Stimulated activated CD4-positive, alpha-beta T cell treated with anti-CD3 and anti-CD28 coated beads, Interleukin-12 subunit alpha, Interleukin-12 subunit beta, amount 100 ng/mL, for 48 hours (primary cell): ENCODE data around the gene CLPTM1.
A peak's percentile ranks its signal among the peaks of the same experiment; 100 is the strongest.
"Not testable (repeated sequence)": the region's sequence is repeated elsewhere in the genome, so short reads cannot be mapped to it uniquely, and the experiment has no call there.

Source experiments
- DNase-seq, 3 donors: peaks; one replicate each; pipeline ENCODE4 v3.0.0-alpha.2; 2020; ENCODE audit warnings: low read depth in 2 of 3, low spot score in 1 of 3

Gene CLPTM1, protein sequence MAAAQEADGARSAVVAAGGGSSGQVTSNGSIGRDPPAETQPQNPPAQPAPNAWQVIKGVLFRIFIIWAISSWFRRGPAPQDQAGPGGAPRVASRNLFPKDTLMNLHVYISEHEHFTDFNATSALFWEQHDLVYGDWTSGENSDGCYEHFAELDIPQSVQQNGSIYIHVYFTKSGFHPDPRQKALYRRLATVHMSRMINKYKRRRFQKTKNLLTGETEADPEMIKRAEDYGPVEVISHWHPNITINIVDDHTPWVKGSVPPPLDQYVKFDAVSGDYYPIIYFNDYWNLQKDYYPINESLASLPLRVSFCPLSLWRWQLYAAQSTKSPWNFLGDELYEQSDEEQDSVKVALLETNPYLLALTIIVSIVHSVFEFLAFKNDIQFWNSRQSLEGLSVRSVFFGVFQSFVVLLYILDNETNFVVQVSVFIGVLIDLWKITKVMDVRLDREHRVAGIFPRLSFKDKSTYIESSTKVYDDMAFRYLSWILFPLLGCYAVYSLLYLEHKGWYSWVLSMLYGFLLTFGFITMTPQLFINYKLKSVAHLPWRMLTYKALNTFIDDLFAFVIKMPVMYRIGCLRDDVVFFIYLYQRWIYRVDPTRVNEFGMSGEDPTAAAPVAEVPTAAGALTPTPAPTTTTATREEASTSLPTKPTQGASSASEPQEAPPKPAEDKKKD

DNA sequence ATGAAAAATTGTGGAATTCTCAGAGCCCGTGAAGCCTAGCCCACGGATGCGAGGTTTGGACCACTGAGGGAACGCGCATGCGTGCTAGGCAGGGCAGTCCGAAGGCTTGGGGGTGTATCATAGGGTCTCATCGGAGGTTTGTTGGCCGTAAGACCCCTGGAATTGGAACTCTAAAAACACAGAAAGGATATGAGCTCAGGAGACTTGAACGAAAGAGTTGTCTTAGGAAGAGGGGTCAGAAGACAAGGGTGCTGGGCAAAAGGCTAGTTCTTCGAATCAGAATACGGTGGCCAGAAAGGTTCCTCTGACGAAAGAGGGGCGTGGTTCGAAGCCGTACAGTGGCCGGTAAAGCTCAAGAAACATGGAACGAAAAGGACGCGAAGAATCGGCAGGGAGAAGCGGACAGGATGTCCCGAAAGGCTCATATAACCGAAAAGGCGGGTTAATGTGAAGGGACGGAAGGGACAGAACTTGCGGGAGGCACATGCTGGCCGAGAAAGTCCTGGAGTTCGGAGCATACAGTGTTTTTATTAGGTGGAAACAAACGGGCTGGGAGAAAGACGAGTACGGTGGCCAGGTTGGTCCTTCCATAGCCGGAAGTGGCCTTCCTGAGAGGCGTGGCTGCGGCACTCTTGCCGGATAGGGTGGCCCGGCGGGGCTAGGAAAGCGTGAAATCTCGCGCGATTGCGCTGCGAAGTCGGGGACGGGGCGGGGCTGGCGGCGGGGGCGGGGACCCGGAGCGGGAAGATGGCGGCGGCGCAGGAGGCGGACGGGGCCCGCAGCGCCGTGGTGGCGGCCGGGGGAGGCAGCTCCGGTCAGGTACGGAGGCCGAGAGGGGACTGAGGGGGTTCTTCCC lies at the start of gene CLPTM1:
TSS of gene CLPTM1 (plus strand) at position 732 of the 856 bp plus-strand sequence. CDS start at position 748, 16 bp downstream.
- DNase-seq = peak; percentile 94 to 96 (median 96)

DNA sequence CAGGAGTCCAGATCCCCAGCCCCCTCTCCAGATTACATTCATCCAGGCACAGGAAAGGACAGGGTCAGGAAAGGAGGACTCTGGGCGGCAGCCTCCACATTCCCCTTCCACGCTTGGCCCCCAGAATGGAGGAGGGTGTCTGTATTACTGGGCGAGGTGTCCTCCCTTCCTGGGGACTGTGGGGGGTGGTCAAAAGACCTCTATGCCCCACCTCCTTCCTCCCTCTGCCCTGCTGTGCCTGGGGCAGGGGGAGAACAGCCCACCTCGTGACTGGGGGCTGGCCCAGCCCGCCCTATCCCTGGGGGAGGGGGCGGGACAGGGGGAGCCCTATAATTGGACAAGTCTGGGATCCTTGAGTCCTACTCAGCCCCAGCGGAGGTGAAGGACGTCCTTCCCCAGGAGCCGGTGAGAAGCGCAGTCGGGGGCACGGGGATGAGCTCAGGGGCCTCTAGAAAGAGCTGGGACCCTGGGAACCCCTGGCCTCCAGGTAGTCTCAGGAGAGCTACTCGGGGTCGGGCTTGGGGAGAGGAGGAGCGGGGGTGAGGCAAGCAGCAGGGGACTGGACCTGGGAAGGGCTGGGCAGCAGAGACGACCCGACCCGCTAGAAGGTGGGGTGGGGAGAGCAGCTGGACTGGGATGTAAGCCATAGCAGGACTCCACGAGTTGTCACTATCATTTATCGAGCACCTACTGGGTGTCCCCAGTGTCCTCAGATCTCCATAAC lies 49.6 kb upstream of the CLPTM1 start, which contains the start of gene APOE:
TSS of gene APOE (plus strand) at position 360 of the 724 bp plus-strand sequence. CDS start 829 bp downstream, outside the sequence.
- no peak for DNase-seq

DNA sequence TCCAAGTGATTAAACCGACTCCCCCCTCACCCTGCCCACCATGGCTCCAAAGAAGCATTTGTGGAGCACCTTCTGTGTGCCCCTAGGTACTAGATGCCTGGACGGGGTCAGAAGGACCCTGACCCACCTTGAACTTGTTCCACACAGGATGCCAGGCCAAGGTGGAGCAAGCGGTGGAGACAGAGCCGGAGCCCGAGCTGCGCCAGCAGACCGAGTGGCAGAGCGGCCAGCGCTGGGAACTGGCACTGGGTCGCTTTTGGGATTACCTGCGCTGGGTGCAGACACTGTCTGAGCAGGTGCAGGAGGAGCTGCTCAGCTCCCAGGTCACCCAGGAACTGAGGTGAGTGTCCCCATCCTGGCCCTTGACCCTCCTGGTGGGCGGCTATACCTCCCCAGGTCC lies 47.6 kb upstream of the CLPTM1 start:
- DNase-seq = no peak

DNA sequence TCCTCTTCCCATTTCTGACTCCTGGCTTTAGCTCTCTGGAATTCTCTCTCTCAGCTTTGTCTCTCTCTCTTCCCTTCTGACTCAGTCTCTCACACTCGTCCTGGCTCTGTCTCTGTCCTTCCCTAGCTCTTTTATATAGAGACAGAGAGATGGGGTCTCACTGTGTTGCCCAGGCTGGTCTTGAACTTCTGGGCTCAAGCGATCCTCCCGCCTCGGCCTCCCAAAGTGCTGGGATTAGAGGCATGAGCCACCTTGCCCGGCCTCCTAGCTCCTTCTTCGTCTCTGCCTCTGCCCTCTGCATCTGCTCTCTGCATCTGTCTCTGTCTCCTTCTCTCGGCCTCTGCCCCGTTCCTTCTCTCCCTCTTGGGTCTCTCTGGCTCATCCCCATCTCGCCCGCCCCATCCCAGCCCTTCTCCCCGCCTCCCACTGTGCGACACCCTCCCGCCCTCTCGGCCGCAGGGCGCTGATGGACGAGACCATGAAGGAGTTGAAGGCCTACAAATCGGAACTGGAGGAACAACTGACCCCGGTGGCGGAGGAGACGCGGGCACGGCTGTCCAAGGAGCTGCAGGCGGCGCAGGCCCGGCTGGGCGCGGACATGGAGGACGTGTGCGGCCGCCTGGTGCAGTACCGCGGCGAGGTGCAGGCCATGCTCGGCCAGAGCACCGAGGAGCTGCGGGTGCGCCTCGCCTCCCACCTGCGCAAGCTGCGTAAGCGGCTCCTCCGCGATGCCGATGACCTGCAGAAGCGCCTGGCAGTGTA lies 46.9 kb upstream of the CLPTM1 start:
- no peak for DNase-seq

DNA sequence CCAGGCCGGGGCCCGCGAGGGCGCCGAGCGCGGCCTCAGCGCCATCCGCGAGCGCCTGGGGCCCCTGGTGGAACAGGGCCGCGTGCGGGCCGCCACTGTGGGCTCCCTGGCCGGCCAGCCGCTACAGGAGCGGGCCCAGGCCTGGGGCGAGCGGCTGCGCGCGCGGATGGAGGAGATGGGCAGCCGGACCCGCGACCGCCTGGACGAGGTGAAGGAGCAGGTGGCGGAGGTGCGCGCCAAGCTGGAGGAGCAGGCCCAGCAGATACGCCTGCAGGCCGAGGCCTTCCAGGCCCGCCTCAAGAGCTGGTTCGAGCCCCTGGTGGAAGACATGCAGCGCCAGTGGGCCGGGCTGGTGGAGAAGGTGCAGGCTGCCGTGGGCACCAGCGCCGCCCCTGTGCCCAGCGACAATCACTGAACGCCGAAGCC lies 46.3 kb upstream of the CLPTM1 start:
- no peak for DNase-seq

DNA sequence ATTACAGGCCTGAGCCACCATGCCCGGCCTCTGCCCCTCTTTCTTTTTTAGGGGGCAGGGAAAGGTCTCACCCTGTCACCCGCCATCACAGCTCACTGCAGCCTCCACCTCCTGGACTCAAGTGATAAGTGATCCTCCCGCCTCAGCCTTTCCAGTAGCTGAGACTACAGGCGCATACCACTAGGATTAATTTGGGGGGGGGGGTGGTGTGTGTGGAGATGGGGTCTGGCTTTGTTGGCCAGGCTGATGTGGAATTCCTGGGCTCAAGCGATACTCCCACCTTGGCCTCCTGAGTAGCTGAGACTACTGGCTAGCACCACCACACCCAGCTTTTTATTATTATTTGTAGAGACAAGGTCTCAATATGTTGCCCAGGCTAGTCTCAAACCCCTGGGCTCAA lies 45.4 kb upstream of the CLPTM1 start:
- DNase-seq = no peak

DNA sequence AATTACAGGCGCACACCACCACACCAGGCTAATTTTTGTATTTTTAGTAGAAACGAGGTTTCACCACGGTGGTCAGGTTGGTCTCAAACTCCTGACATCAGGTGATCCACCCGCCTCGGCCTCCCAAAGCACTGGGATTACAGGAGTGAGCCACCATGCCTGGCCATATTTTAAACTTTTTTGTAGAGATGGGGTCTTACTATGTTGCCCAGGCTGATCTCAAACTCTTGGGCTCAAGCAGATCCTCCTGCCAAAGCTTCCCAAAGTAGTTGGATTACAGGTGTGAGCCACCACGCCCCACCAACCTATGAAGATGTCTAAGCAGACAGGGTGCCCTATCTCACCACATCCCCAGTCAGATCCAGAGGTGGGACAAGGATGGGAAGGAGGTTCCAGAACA lies 43.3 kb upstream of the CLPTM1 start:
- not testable (repeated sequence) for DNase-seq

DNA sequence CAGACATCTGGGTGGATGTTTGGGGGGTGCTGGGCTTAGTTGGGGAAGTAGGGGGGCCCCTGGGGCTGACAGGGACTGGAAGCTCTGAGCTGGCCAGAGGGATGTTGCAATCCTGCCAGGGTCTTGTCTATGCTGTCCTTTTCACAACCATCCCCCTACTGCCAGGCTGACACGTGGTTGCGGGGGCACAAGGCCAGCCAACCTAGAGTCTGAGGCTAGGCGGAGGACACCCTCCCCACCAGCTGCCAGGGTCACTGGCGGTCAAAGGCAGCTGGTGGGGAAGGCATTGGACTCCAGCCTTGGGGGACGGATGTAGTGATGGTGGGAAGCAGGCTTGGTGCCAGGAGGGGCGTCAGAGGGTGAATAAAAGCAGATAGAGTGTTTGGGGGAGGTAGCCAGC lies 42.3 kb upstream of the CLPTM1 start:
- DNase-seq = no peak

DNA sequence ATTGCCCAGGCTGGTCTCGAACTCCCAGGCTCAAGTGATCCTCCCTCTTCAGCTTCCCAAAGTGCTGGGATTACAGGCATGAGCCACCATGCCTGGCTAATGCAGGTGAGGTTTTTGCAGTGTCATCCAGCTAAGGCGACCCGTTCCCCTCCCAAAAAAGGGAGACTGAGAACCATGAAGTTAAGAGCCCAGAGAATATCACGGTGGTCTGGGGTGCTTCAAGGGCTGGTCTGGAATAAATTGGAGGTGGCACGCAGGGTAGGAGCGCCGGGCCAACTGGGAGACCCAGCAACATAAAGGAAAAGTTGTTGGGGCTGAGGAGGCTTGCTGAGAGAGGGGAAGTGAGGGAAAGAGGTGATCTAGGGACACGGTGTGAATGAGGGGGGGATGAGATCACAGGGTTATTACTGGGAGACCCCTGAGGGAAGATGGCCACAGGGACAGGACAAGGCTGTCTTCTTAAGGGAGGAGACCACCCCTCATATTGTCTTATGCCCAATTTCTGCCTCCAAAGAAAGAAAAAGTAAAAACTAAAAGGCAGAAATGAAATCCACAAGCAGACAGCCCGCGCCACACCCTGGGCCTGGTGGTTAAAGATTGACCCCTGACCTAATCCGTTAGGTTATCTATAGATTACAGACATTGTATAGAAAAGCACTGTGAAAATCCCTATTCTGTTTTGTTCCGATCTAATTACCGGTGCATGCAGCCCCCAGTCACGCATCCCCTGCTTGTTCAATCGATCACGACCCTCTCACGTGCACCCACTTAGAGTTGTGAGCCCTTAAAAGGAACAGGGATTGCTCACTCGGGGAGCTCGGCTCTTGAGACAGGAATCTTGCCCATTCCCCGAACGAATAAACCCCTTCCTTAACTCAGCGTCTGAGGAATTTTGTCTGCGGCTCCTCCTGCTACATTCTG lies 41.4 kb upstream of the CLPTM1 start:
- not testable (repeated sequence) for DNase-seq

DNA sequence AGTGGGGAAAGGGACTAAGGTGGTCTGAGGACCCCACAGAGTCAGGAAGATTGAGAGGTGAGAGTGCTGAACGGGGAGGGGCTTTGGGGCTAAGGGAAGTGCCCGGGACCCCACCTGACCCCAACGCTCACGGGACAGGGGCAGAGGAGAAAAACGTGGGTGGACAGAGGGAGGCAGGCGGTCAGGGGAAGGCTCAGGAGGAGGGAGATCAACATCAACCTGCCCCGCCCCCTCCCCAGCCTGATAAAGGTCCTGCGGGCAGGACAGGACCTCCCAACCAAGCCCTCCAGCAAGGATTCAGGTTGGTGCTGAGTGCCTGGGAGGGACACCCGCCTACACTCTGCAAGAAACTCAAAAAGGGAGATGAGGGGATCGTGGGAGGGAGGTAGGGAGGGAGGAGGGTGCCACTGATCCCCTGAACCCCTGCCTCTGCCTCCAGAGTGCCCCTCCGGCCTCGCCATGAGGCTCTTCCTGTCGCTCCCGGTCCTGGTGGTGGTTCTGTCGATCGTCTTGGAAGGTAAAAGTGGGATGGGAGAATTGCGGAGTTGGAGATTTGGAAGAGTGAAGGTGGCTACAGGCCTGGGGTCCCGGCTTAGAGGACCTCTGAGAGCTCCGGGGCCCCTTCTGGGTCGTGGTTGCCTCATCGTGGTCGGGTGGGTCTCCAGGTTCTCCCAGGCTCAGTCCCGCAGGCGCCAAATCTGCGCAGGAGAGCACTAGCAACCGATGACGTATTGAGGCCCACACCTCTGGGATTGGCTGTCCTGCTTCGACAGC lies 40.6 kb upstream of the CLPTM1 start, which contains the start of gene APOC1:
TSS of gene APOC1 (plus strand) at position 176 of the 774 bp plus-strand sequence. CDS start at position 460, 284 bp downstream.
- peak; percentile 66 to 75 (median 74) for DNase-seq

DNA sequence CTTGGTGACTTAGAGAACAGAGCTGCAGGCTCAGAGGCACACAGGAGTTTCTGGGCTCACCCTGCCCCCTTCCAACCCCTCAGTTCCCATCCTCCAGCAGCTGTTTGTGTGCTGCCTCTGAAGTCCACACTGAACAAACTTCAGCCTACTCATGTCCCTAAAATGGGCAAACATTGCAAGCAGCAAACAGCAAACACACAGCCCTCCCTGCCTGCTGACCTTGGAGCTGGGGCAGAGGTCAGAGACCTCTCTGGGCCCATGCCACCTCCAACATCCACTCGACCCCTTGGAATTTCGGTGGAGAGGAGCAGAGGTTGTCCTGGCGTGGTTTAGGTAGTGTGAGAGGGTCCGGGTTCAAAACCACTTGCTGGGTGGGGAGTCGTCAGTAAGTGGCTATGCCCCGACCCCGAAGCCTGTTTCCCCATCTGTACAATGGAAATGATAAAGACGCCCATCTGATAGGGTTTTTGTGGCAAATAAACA lies 30.9 kb upstream of the CLPTM1 start:
- DNase-seq = no peak

DNA sequence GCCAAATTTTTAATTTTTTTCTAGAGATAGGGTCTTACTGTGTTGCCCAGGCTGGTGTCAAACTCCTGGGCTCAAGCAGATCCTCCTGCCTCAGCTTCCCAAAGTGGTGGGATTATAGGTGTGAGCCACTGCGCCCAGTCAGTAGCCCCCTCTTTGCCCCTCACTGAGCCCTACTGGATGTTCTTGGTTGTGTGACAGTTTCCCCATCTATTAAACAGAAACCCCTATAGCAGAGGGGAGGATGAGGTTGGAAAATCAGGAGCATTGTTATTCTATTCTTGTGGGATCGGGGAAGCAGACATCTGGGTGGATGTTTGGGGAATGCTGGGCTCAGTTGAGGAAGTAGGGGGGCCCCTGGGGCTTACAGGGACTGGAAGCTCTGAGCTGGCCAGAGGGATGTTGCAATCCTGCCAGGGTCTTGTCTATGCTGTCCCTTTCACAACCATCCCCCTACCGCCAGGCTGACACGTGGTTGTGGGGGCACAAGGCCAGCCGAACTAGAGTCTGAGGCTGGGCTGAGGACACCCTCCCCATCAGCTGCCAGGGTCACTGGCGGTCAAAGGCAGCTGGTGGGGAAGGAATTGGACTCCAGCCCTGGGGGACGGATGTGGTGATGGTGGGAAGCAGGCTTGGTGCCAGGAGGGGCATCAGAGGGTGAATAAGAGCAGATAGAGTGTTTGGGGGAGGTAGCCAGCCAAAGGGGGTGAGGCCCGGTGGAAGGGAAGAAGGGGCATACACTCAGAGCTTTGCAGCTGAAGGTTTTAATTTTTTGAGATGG lies 29.9 kb upstream of the CLPTM1 start:
- no peak for DNase-seq

DNA sequence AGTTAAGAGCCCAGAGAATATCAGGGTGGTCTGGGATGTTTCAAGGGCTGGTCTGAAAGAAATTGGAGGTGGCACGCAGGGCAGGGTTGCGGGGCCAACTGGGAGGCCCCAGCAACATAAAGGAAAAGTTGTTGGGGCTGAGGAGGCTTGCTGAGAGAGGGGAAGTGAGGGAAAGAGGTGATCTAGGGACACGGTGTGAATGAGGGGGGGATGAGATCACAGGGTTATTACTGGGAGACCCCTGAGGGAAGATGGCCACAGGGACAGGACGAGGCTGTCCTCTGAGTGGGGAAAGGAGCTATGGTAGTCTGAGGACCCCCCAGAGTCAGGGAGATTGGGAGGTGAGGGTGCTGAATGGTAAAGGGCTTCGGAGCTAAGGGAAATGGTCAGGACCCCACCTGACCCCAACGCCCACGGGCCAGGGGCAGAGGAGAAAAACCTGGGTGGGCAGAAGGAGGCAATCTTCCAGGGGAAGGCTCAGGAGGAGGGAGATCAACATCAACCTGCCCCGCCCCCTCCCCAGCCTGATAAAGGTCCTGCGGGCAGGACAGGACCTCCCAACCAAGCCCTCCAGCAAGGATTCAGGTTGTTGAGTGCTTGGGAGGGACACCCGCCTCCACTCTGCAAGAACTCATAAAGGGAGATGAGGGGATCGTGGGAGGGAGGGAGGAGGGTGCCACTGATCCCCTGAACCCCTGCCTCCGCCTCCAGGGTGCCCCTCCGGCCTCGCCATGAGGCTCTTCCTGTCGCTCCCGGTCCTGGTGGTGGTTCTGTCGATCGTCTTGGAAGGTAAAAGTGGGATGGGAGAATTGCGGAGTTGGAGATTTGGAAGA lies 28.7 kb upstream of the CLPTM1 start:
- not testable (repeated sequence) for DNase-seq

DNA sequence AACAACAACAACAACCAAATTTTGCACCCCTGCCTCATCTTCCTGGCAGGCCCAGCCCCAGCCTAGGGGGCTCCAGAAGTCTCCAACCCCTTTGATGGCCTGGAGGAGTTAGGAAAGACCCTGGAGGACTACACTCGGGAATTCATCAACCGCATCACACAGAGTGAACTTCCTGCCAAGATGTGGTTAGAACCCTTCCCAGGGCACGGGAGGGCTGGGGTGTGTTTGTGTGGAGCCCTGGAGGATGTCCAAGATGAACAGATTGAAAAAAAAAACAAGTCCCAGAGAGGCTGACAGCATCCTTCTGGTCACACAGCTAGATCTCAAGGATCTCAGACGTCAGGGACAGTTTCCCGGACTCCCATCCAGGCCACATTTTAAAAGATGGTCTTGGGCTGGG lies 27.4 kb upstream of the CLPTM1 start:
- DNase-seq = no peak

DNA sequence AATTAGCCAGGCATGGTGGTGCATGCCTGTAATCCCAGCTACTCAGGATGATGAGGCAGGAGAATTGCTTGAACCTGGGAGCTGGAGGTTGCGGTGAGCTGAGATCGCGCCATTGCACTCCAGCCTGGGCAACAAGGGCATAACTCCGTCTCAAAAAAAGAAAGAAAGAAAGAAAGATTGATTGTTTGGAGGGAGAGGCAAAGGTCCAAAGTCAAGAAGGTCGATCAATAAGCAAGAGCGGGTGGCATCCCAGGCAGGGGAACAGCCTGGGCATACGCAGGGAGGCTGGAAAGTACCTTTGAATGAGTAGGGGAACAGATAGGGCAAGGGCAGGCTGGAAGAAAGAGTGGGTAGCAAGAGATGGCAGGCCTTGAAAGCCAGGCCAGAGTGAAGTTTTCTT lies 25.1 kb upstream of the CLPTM1 start:
- DNase-seq = no peak

DNA sequence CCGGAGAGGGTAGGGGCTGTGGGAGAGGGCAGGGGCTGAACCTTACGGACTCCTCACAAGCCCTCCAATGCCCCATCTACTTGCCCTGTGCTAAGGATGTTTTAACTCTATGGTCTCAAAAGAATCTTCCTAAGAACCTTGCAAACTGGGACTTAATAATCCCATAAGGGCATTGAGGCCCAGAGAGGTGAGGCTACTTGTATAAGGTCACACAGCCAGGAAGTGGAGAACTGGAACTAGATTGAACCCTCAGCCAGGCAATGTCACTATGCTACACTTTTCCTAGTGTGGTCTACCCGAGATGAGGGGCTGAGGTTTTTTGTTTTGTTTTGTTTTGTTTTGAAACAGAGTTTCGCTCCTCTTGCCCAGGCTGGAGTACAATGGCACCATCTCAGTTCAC lies 23.6 kb upstream of the CLPTM1 start:
- DNase-seq = no peak
